ENCODE data around the gene NIT1.

Gene NIT1

GRCh38 chr1:161089251-161089924 is 28.5 kb upstream of the NIT1 start, which contains the start of gene NECTIN4:
NECTIN4 (minus strand) TSS chr1:161089558; CDS start chr1:161089296, 262 bp downstream.
- Histone ChIP-seq H3F3A (ENCODE audit: low read depth) (no peaks in the 10 kb centered on the region), H2AFZ (ENCODE audit: low read length) (no peak within 1 kb of the TSS), H3K79me2 (ENCODE audit: insufficient read depth, low read length) (no peaks in the 10 kb centered on the region), H3K9me3 (ENCODE audit: insufficient read depth, low read depth, low read length) (no peaks in the 10 kb centered on the region), H3K4me1 (ENCODE audit: insufficient read depth, low read length, poor library complexity, severe bottlenecking) (no peaks in the 10 kb centered on the region), H3K9me2 (replicated peaks; ENCODE audit: low read depth, low read length) (no peaks in the 10 kb centered on the region), H3K4me3 (ENCODE audit: low read length, poor library complexity, severe bottlenecking) (no peak within 1 kb of the TSS), H3K4me2 (ENCODE audit: low read depth, low read length, poor library complexity, severe bottlenecking) (no peak within 1 kb of the TSS), H3K36me3 (ENCODE audit: insufficient read depth, low read length) (no peaks in the 10 kb centered on the region), H3K9ac (ENCODE audit: low read depth, low read length, poor library complexity, severe bottlenecking) (no peak within 1 kb of the TSS), H3K27me3 (ENCODE audit: insufficient read depth, low read length, poor library complexity, severe bottlenecking) (no peaks in the 10 kb centered on the region), H4K20me1 (ENCODE audit: insufficient read depth, low read length, poor library complexity, severe bottlenecking) (no peaks in the 10 kb centered on the region)
- no peak for TF ChIP-seq EZH2phosphoT487 (IDR thresholded peaks at IDR 0.05; ENCODE audit: borderline replicate concordance)
- TF ChIP-seq CTCF (conservative IDR thresholded peaks at IDR 0.05; ENCODE audit: low read length), result no peak

- Histone ChIP-seq H2AFZ (ENCODE audit: low read length) (no peak overlapping the region), H3K9ac (ENCODE audit: low read depth, low read length, poor library complexity, severe bottlenecking) (no peak overlapping the region), H3K4me3 (ENCODE audit: low read length, poor library complexity, severe bottlenecking) (no peak overlapping the region), H3K36me3 (ENCODE audit: insufficient read depth, low read length) (no peaks in the 10 kb centered on the region), H3K27me3 (ENCODE audit: insufficient read depth, low read length, poor library complexity, severe bottlenecking) (no peaks in the 10 kb centered on the region), H3K4me2 (ENCODE audit: low read depth, low read length, poor library complexity, severe bottlenecking) (no peak overlapping the region), H3K79me2 (ENCODE audit: insufficient read depth, low read length) (no peaks in the 10 kb centered on the region), H3F3A (ENCODE audit: low read depth) (no peaks in the 10 kb centered on the region), H3K4me1 (ENCODE audit: insufficient read depth, low read length, poor library complexity, severe bottlenecking) (no peaks in the 10 kb centered on the region), H3K9me3 (ENCODE audit: insufficient read depth, low read depth, low read length) (no peaks in the 10 kb centered on the region), H3K9me2 (replicated peaks; ENCODE audit: low read depth, low read length) (no peaks in the 10 kb centered on the region), H4K20me1 (ENCODE audit: insufficient read depth, low read length, poor library complexity, severe bottlenecking) (no peaks in the 10 kb centered on the region)
- TF ChIP-seq EZH2phosphoT487 (IDR thresholded peaks at IDR 0.05; ENCODE audit: borderline replicate concordance) (no peak), CTCF (conservative IDR thresholded peaks at IDR 0.05; ENCODE audit: low read length) (no peak)
Observed at GRCh38 chr1:161089938-161090337, 28.0 kb upstream of the NIT1 start.

- H3F3A ChIP-seq (ENCODE audit: low read depth), result no peaks in the 10 kb centered on the region
- TF ChIP-seq EZH2phosphoT487 (IDR thresholded peaks at IDR 0.05; ENCODE audit: borderline replicate concordance) (no peak), CTCF (conservative IDR thresholded peaks at IDR 0.05; ENCODE audit: low read length) (no peak)
Observed at GRCh38 chr1:161090617-161091016, 27.3 kb upstream of the NIT1 start.

More at GRCh38 chr1:161090617-161091016, 27.3 kb upstream of the NIT1 start:
- Histone ChIP-seq H2AFZ (ENCODE audit: low read length) (no peak overlapping the region), H3K36me3 (ENCODE audit: insufficient read depth, low read length) (no peaks in the 10 kb centered on the region), H3K9me3 (ENCODE audit: insufficient read depth, low read depth, low read length) (no peaks in the 10 kb centered on the region), H3K4me3 (ENCODE audit: low read length, poor library complexity, severe bottlenecking) (no peak overlapping the region), H3K9me2 (replicated peaks; ENCODE audit: low read depth, low read length) (no peaks in the 10 kb centered on the region), H3K9ac (ENCODE audit: low read depth, low read length, poor library complexity, severe bottlenecking) (no peak overlapping the region), H3K27me3 (ENCODE audit: insufficient read depth, low read length, poor library complexity, severe bottlenecking) (no peaks in the 10 kb centered on the region), H3K4me2 (ENCODE audit: low read depth, low read length, poor library complexity, severe bottlenecking) (no peak overlapping the region), H4K20me1 (ENCODE audit: insufficient read depth, low read length, poor library complexity, severe bottlenecking) (no peaks in the 10 kb centered on the region), H3K4me1 (ENCODE audit: insufficient read depth, low read length, poor library complexity, severe bottlenecking) (no peaks in the 10 kb centered on the region), H3K79me2 (ENCODE audit: insufficient read depth, low read length) (no peaks in the 10 kb centered on the region)
